CD4-positive, alpha-beta T cell (primary cell): Measurements from ENCODE around the gene ERAL1. TPM values are rescaled to one million over a fixed set of nuclear protein-coding genes. Genes with fewer than 3 reads are reported as not detected.

Experiments used
- ATAC-seq: fragments of 200-7000 bp; cut with Tn5 transposase; one replicate; pipeline ENCODE4 v1.10.0; 2022; ENCODE audit warnings: mild to moderate bottlenecking; ENCODE audit not compliant: poor library complexity
- CTCF ChIA-PET: fragments of 350-600 bp; sonication (Branson Sonifier 250); formaldehyde crosslinking; loops from one replicate; lab custom pipeline; 2021; ENCODE audit warnings: antibody characterized with exemption, inconsistent platforms; lab: Charles Lee
- POLR2A ChIA-PET: fragments of 350-600 bp; sonication (Branson Sonifier 250); formaldehyde crosslinking; loops from one replicate; lab custom pipeline; 2021; ENCODE audit warnings: antibody characterized with exemption, inconsistent platforms; lab: Charles Lee
- DNase-seq, 14 experiments: peaks; one replicate each; pipeline ENCODE4 v3.0.0-alpha.2; 2013 to 2020; ENCODE audit warnings: mixed read lengths in 2 of 14
- H3K27ac ChIP-seq, 2 donors: one replicate each; pipeline versions ENCODE4 v1.5.1 to v1.7.0; 2013; ENCODE audit warnings: low read length in 2 of 2, low read depth in 1 of 2, mild to moderate bottlenecking in 1 of 2
- H3K27me3 ChIP-seq, 2 experiments: 1 replicate in 1 of 2; 2 replicates in 1 of 2; pipeline versions ENCODE4 v1.6.1 to v1.7.0; 2013; ENCODE audit warnings: low read length in 2 of 2, control low read depth in 1 of 2, mild to moderate bottlenecking in 1 of 2, moderate library complexity in 1 of 2; ENCODE audit not compliant: insufficient read depth in 2 of 2, control insufficient read depth in 1 of 2
- H3K36me3 ChIP-seq: one replicate; pipeline ENCODE4 v1.6.1; 2013; ENCODE audit warnings: low read length, control low read depth; ENCODE audit not compliant: insufficient read depth
- H3K4me1 ChIP-seq: one replicate; pipeline ENCODE4 v1.6.1; 2013; ENCODE audit warnings: low read length, control low read depth; ENCODE audit not compliant: insufficient read depth
- H3K4me3 ChIP-seq: one replicate; pipeline ENCODE4 v1.5.1; 2013; ENCODE audit warnings: mild to moderate bottlenecking, low read length, moderate library complexity
- H3K9me3 ChIP-seq, 2 experiments: 1 replicate in 1 of 2; 2 replicates in 1 of 2; pipeline versions ENCODE4 v1.6.1 to v1.7.0; 2013; ENCODE audit warnings: low read length in 2 of 2, mild to moderate bottlenecking in 2 of 2, control low read depth in 1 of 2, moderate library complexity in 1 of 2; ENCODE audit not compliant: control insufficient read depth in 1 of 2, insufficient read depth in 1 of 2
- H3K27ac Mint-ChIP-seq: one replicate; pipeline ENCODE4 v1.8.0; 2020; ENCODE audit warnings: mixed read lengths
- H3K27me3 Mint-ChIP-seq: one replicate; pipeline ENCODE4 v1.8.0; 2021; ENCODE audit warnings: mixed read lengths
- H3K36me3 Mint-ChIP-seq: one replicate; pipeline ENCODE4 v1.8.0; 2021; ENCODE audit warnings: low read depth, mixed read lengths
- H3K4me1 Mint-ChIP-seq: one replicate; pipeline ENCODE4 v1.8.0; 2021; ENCODE audit warnings: low read depth, mixed read lengths
- H3K4me3 Mint-ChIP-seq: one replicate; pipeline ENCODE4 v1.8.0; 2020; ENCODE audit warnings: mild to moderate bottlenecking, mixed read lengths
- H3K9me3 Mint-ChIP-seq: one replicate; pipeline ENCODE4 v1.8.0; 2020; ENCODE audit warnings: mixed read lengths
- intact Hi-C, 2 experiments: fragments of 100-400 bp; cut with DNase I in 1 of 2; cut with micrococcal nuclease in 1 of 2; formaldehyde crosslinking; loops; one replicate each; pipeline versions ENCODE4 v1.15.1 to v1.9.0; 2023 to 2025; cut with DNase I, micrococcal nuclease
- total RNA-seq, 174 experiments: library from RNA in 2 of 174; stranded (reverse) in 2 of 174; gene quantifications; one replicate each; pipeline ENCODE4 v1.2.3 and lab custom pipeline; 2021 to 2026
- TF ChIP-seq, protein P1 (sequence below): fragments of 200-600 bp; IDR thresholded peaks from one replicate; pipeline ENCODE4 v1.8.0; 2022; ENCODE audit warnings: antibody characterized with exemption, mild to moderate bottlenecking

Gene ERAL1
- total RNA-seq, 2 experiments from 2014 or later = 15.6 to 16.8 TPM

- Histone ChIP-seq H3K27me3 (no peaks in the 10 kb centered on the region), H3K9me3 (no peaks in the 10 kb centered on the region), H3K4me3 (no peak overlapping the region), H3K36me3 (no peaks in the 10 kb centered on the region), H3K27ac (no peak overlapping the region), H3K4me1 (peaks cover 10% of the 10 kb centered on the region)
- CTCF ChIA-PET = no interaction called here
- no peak for DNase-seq
- TF ChIP-seq, protein P1, sequence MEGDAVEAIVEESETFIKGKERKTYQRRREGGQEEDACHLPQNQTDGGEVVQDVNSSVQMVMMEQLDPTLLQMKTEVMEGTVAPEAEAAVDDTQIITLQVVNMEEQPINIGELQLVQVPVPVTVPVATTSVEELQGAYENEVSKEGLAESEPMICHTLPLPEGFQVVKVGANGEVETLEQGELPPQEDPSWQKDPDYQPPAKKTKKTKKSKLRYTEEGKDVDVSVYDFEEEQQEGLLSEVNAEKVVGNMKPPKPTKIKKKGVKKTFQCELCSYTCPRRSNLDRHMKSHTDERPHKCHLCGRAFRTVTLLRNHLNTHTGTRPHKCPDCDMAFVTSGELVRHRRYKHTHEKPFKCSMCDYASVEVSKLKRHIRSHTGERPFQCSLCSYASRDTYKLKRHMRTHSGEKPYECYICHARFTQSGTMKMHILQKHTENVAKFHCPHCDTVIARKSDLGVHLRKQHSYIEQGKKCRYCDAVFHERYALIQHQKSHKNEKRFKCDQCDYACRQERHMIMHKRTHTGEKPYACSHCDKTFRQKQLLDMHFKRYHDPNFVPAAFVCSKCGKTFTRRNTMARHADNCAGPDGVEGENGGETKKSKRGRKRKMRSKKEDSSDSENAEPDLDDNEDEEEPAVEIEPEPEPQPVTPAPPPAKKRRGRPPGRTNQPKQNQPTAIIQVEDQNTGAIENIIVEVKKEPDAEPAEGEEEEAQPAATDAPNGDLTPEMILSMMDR = no peak
- ATAC-seq = no peak
- no peaks in the 10 kb centered on the region for H3K9me3 Mint-ChIP-seq
- peaks cover 2% of the 10 kb centered on the region for H3K36me3 Mint-ChIP-seq
- peaks cover 4% of the 10 kb centered on the region for H3K4me1 Mint-ChIP-seq
- no peak overlapping the region for H3K4me3 Mint-ChIP-seq
- no peaks in the 10 kb centered on the region for H3K27me3 Mint-ChIP-seq
- POLR2A ChIA-PET = interaction anchor here (1.1 kb wide), 1 partner anchor 147 kb away, joined by 3 read pairs; no protein-coding TSS in a partner anchor
- intact Hi-C loops = no loop called here
- no peak overlapping the region for H3K27ac Mint-ChIP-seq
These were observed 11.3 kb downstream of the ERAL1 start for GRCh38 chr17:28865946-28866752.

DNA sequence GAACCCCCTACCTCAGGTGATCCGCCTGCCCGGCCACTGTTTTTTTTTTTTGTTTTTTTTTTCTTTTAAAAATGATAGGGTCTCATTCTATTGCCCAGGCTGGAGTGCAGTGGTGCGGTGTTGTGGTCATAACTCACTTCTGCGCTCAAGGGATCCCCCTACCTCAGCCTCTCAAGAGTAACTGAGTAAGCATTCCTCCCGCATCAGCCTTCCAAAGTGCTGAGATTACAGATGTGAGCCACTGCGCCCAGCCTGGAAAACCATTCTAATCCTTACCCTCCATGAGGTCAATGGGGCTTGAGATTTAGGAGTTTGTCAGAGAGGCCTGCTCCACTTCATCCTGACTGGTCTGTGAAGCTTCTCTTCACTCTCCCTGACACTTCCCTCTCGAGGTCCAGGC lies 12.5 kb downstream of the ERAL1 start:
- Mint-ChIP-seq H3K4me1 (peaks cover 7% of the 10 kb centered on the region), H3K27me3 (no peaks in the 10 kb centered on the region), H3K36me3 (no peaks in the 10 kb centered on the region), H3K27ac (no peak overlapping the region), H3K9me3 (no peaks in the 10 kb centered on the region), H3K4me3 (no peak overlapping the region)
- H3K9me3 ChIP-seq = no peaks in the 10 kb centered on the region
- intact Hi-C loops = no loop called here
- CTCF ChIA-PET = no interaction called here
- H3K27ac ChIP-seq = no peak overlapping the region
- no peaks in the 10 kb centered on the region for H3K36me3 ChIP-seq
- H3K4me3 ChIP-seq = no peak overlapping the region
- no peak for DNase-seq
- H3K27me3 ChIP-seq = no peaks in the 10 kb centered on the region
- POLR2A ChIA-PET = no interaction called here
- ATAC-seq = no peak
- TF ChIP-seq, protein P1 = no peak
- H3K4me1 ChIP-seq = peaks cover 16% of the 10 kb centered on the region

DNA sequence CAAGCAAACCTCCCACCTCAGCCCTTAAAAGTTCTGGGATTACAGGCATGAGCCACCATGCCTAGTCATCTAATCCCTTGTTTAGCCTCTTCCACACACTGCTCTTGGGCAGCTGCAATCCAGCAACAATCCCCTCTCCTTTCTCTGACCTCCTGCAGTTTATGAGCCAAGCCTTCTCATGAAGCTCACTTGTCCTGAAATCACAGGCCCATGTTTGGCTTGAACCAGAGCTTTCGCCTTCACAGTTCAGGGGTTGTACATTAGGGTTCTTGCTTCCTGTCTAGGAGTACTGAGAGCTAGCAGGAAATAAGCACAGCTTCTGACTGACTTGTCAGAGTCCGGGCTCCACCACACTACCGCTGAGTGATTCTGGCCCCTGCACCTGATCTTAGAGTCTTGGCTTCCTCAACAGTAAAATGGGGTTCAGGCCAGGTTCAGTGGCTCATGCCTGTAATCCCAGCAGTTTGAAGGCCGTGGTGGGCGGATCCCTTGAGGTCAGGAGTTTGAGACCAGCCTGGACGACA lies 16.3 kb downstream of the ERAL1 start:
- peak in 13 of 14 experiments; percentile 11 to 62 (median 34) for DNase-seq
- H3K27ac ChIP-seq = peak overlapping the region; percentile 42 to 59
- no peak overlapping the region for H3K4me3 ChIP-seq
- CTCF ChIA-PET = interaction anchor here (0.8 to 1.5 kb wide), 2 partner anchors 31 to 107 kb away, joined by 4 to 5 read pairs; partner anchors contain the start of gene DHRS13
- Mint-ChIP-seq H3K4me1 (peaks cover 12% of the 10 kb centered on the region), H3K9me3 (no peaks in the 10 kb centered on the region), H3K4me3 (no peak overlapping the region), H3K36me3 (no peaks in the 10 kb centered on the region), H3K27ac (peak overlapping the region; percentile 81), H3K27me3 (no peaks in the 10 kb centered on the region)
- peaks cover 16% of the 10 kb centered on the region for H3K4me1 ChIP-seq
- no peaks in the 10 kb centered on the region for H3K36me3 ChIP-seq
- intact Hi-C loops = loop anchor here in 1 of 2 experiments (1.0 kb wide), 1 partner anchor 45 kb away; no protein-coding TSS in a partner anchor
- peak; percentile 100 for ATAC-seq
- POLR2A ChIA-PET = interaction anchor here (0.6 to 2.4 kb wide), 22 partner anchors 8 to 209 kb away, joined by 3 to 9 read pairs (median 4); partner anchors contain the start of genes ERAL1, FAM222B, FLOT2 and PHF12
- H3K27me3 ChIP-seq = no peaks in the 10 kb centered on the region
- TF ChIP-seq, protein P1 = no peak
- no peaks in the 10 kb centered on the region for H3K9me3 ChIP-seq
